GM18858 (cell line): Measurements from ENCODE around the gene TSPAN18.

Source experiments
- ATAC-seq: cut with Tn5 transposase; IDR thresholded peaks from one replicate; pipeline ENCODE4 v1.9.1; 2021; ENCODE audit not compliant: unreplicated experiment

TSPAN18 gene

GRCh38 chr11:44709966-44710365, 16.8 kb upstream of the TSPAN18 start:
- no peak for ATAC-seq

GRCh38 chr11:44711113-44711786, 15.5 kb upstream of the TSPAN18 start:
- no peak for ATAC-seq

GRCh38 chr11:44711787-44712608, 14.8 kb upstream of the TSPAN18 start:
- ATAC-seq, result no peak

- no peak for ATAC-seq
Measured at GRCh38 chr11:44713022-44713421, 13.7 kb upstream of the TSPAN18 start.

- no peak for ATAC-seq
Measured at GRCh38 chr11:44716256-44716655, 10.5 kb upstream of the TSPAN18 start.

- no peak for ATAC-seq
Measured at GRCh38 chr11:44718057-44718456, 8.7 kb upstream of the TSPAN18 start.

GRCh38 chr11:44718612-44719390, 8.0 kb upstream of the TSPAN18 start:
- no peak for ATAC-seq

GRCh38 chr11:44725016-44725685, 1.6 kb upstream of the TSPAN18 start:
- ATAC-seq, result no peak

- peak; percentile 4 for ATAC-seq
Measured at GRCh38 chr11:44725757-44726282, 942 bp upstream of the TSPAN18 start.

- no peak for ATAC-seq
Measured at GRCh38 chr11:44727114-44727372, 281 bp downstream of the TSPAN18 start.

GRCh38 chr11:44727373-44728287, 868 bp downstream of the TSPAN18 start:
- ATAC-seq, result peak; percentile 42

GRCh38 chr11:44728491-44728910, 1.7 kb downstream of the TSPAN18 start:
- no peak for ATAC-seq

- no peak for ATAC-seq
Measured at GRCh38 chr11:44729063-44729462, 2.3 kb downstream of the TSPAN18 start.

GRCh38 chr11:44729713-44730112, 3.0 kb downstream of the TSPAN18 start:
- ATAC-seq, result no peak

GRCh38 chr11:44730775-44731174, 4.0 kb downstream of the TSPAN18 start:
- no peak for ATAC-seq

- ATAC-seq, result no peak
Measured at GRCh38 chr11:44731685-44732430, 5.1 kb downstream of the TSPAN18 start.

- no peak for ATAC-seq
Measured at GRCh38 chr11:44732564-44732963, 5.8 kb downstream of the TSPAN18 start.

- ATAC-seq, result no peak
Measured at GRCh38 chr11:44733877-44734276, 7.1 kb downstream of the TSPAN18 start.

GRCh38 chr11:44734843-44735381, 8.2 kb downstream of the TSPAN18 start:
- ATAC-seq, result no peak
